Activated T-helper 1 cell treated with anti-CD3 and anti-CD28 coated beads, Interleukin-2, amount 50 U/mL, for 16 hours (primary cell): ENCODE results near the gene MTCL3.
"Not testable (repeated sequence)": the region's sequence is repeated elsewhere in the genome, so short reads cannot be mapped to it uniquely, and the experiment has no call there.

Experiments used
- DNase-seq, 2 donors: peaks; one replicate each; pipeline ENCODE4 v3.0.0-alpha.2; 2020; ENCODE audit warnings: low read depth in 1 of 2, low spot score in 1 of 2

The MTCL3 gene

DNA sequence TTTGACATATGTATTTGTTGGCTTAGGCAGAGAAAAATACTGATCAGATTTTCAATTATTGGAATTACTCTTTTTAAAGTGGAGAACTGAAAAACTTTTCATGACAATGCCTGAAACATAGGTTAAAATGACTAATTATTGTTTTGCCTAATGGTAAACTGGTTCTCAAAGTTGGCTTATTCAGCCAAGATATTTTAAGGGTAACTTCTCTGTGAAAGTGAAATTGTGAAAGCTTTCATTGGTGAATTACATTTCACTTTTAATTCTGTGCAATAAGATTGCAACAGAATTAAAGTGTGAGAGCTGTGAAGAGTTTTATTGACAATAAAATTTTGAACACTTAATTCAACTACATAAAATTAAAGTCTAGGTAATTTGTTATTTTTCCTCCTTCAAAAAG, 84.5 kb downstream of the MTCL3 start:
- no peak for DNase-seq

DNA sequence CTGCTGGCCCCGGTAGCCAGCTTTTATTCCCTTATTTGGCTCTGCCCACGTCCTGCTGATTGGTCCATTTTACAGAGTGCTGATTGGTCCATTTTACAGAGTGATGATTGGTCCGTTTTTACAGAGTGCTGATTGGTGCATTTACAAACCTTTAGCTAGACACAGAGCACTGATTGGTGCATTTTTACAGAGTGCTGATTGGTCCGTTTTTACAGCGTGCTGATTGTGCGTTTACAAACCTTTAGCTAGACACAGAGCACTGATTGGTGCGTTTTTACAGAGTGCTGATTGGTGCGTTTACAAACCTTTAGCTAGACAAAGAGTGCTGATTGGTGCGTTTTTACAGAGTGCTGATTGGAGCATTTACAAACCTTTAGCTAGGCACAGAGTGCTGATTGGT, 90.6 kb downstream of the MTCL3 start:
- not testable (repeated sequence) for DNase-seq

DNA sequence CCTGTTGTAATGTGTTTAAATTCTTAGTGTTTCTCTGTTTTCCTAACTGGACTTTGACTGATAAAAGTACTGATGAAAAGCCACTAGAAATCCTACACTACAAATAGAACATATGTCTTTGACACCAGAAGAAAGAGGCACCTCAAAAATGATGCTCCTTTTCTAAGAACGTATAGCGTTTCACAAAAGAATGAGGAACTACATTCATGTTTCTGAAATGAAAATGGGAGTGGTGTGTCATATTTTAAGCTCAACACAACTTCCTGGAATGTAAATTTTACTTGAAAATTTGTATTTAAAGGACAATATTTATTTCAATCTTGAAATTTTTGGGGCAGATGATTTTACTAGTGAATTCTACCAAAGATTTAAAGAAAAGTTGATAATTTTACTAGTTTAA, 95.2 kb downstream of the MTCL3 start:
- DNase-seq: no peak
